ENCODE results near the gene PRDM5. TPM values are rescaled to one million over a fixed set of nuclear protein-coding genes. Genes with fewer than 3 reads are reported as not detected.

The PRDM5 gene
- total and polyA plus RNA-seq, 7 experiments from 2014 or later: 0.15 to 1.1 (median 0.54) TPM; not detected in 2

DNA sequence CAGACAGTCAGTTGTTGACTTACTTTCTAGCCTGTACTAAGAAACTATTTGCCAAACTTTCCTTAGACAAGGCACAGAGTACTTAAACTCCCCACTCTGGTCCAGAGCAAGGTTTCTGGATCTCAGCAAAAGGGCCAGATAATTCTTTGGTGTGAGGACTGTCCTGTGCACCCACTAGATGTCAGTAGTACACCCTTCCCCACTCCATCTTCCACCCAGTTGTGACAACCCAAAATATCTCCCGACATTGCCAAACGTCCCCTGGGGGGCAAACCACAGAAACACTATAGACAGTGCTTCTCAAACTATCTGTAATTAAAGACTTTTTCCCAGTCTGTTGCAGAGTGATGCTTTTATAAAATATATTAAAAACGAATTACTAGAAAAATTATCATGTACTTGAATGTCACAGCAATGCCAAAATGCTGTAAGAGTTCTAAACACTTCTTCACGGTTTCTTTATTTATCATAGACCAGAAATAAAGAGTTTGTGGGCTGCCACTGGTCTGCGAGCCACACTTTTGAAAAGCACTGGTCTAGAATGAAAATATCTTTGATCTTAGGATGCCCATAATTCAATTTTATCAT is 203.5 kb downstream of the PRDM5 start:
- ATAC-seq: peak; percentile 82
- Histone ChIP-seq H3K27me3 (ENCODE audit: control insufficient read depth in 2 of 2, insufficient read depth in 2 of 2, low read length in 2 of 2) (no peaks in the 10 kb centered on the region), H3K9me3 (ENCODE audit: control insufficient read depth in 2 of 3, low read length in 3 of 3) (no peaks in the 10 kb centered on the region), H3K4me3 (ENCODE audit: low read length) (no peak overlapping the region), H3K4me1 (ENCODE audit: control insufficient read depth in 2 of 2, insufficient read depth in 2 of 2, low read length in 2 of 2) (no peaks in the 10 kb centered on the region), H3K36me3 (ENCODE audit: control insufficient read depth in 2 of 3, insufficient read depth in 3 of 3, low read length in 3 of 3) (no peaks in the 10 kb centered on the region), H3K27ac (ENCODE audit: low read depth, low read length) (no peak overlapping the region)
- CTCF ChIA-PET: interaction anchor here (0.8 to 2.3 kb wide), 4 partner anchors 259 to 375 kb away, joined by 3 to 7 read pairs (median 4); no protein-coding TSS in a partner anchor
- H3K36me3 Mint-ChIP-seq: no peaks in the 10 kb centered on the region
- H3K27me3 Mint-ChIP-seq: peaks cover 0 to 16% (median 0%) of the 10 kb centered on the region in 5 donors
- no peak overlapping the region for H3K4me3 Mint-ChIP-seq
- H3K27ac Mint-ChIP-seq: no peak overlapping the region
- no peaks in the 10 kb centered on the region for H3K9me3 Mint-ChIP-seq
- POLR2A ChIA-PET: no interaction called here
- peak in 6 of 9 donors; percentile 6 to 40 (median 36) for DNase-seq
- H3K4me1 Mint-ChIP-seq: peaks cover 0 to 2% (median 0%) of the 10 kb centered on the region in 7 donors
- intact Hi-C loops (cut with micrococcal nuclease): loop anchor here (1.0 to 5.0 kb wide), 10 partner anchors 203 to 648 kb away; partner anchors contain the start of gene PRDM5 (in 1 of the 2)

DNA sequence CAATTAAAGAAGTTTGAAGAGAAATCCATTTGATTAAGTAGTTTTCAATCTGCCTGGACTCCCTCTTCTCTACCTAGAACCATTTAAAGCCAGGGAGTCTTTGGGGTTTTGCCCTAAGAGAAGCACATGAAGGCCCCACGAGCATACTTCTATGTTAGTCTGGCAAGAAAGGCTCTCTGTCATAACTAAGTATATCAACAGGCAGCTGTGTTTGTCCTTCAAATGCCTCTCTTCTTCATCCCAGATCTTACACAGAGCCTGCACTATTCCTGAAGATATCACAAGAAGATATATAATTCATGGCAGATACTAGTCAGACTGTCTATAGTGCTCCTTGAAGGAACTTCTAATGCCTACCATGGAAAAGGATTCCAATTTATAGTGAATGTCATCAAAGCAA is 206.2 kb downstream of the PRDM5 start:
- no peaks in the 10 kb centered on the region for H3K4me1 ChIP-seq (ENCODE audit: control insufficient read depth in 2 of 2, insufficient read depth in 2 of 2, low read length in 2 of 2)
- H3K4me3 Mint-ChIP-seq: no peak overlapping the region
- H3K27ac ChIP-seq (ENCODE audit: low read depth, low read length): no peak overlapping the region
- ChIA-PET CTCF (no interaction called here), POLR2A (no interaction called here)
- H3K36me3 Mint-ChIP-seq: no peaks in the 10 kb centered on the region
- H3K9me3 Mint-ChIP-seq: no peaks in the 10 kb centered on the region
- H3K36me3 ChIP-seq (ENCODE audit: control insufficient read depth in 2 of 3, insufficient read depth in 3 of 3, low read length in 3 of 3): no peaks in the 10 kb centered on the region
- no peak for DNase-seq
- H3K27me3 Mint-ChIP-seq: peaks cover 0 to 17% (median 5%) of the 10 kb centered on the region in 5 donors
- H3K9me3 ChIP-seq (ENCODE audit: control insufficient read depth in 2 of 3, low read length in 3 of 3): no peaks in the 10 kb centered on the region
- H3K4me1 Mint-ChIP-seq: peaks cover 0 to 2% (median 0%) of the 10 kb centered on the region in 7 donors
- no peak overlapping the region for H3K27ac Mint-ChIP-seq
- H3K27me3 ChIP-seq (ENCODE audit: control insufficient read depth in 2 of 2, insufficient read depth in 2 of 2, low read length in 2 of 2): no peaks in the 10 kb centered on the region
- H3K4me3 ChIP-seq (ENCODE audit: low read length): no peak overlapping the region
- no peak for ATAC-seq
- intact Hi-C loops (cut with micrococcal nuclease): loop anchor here in 1 of 2 donors (5.0 kb wide), 3 partner anchors 206 to 559 kb away; partner anchors contain the start of gene PRDM5

GRCh38 chr4:120714417-120715010 is 208.0 kb downstream of the PRDM5 start:
- no peaks in the 10 kb centered on the region for H3K4me1 ChIP-seq (ENCODE audit: control insufficient read depth in 2 of 2, insufficient read depth in 2 of 2, low read length in 2 of 2)
- POLR2A ChIA-PET: interaction anchor here (0.8 kb wide), 1 partner anchor 358 kb away, joined by 3 read pairs; the partner anchor contains the start of gene NDNF
- H3K9me3 ChIP-seq (ENCODE audit: control insufficient read depth in 2 of 3, low read length in 3 of 3): no peaks in the 10 kb centered on the region
- Mint-ChIP-seq H3K4me3 (no peak overlapping the region), H3K27ac (no peak overlapping the region), H3K27me3 (peaks cover 0 to 17% (median 5%) of the 10 kb centered on the region in 5 donors), H3K4me1 (peaks cover 0 to 2% (median 0%) of the 10 kb centered on the region in 7 donors), H3K36me3 (no peaks in the 10 kb centered on the region), H3K9me3 (peaks cover 0 to 4% (median 0%) of the 10 kb centered on the region in 11 donors)
- no peak overlapping the region for H3K4me3 ChIP-seq (ENCODE audit: low read length)
- H3K27ac ChIP-seq (ENCODE audit: low read depth, low read length): no peak overlapping the region
- intact Hi-C loops (cut with micrococcal nuclease): loop anchor here in 1 of 2 donors (5.0 kb wide), 3 partner anchors 208 to 557 kb away; partner anchors contain the start of gene PRDM5
- CTCF ChIA-PET: interaction anchor here (1.0 kb wide), 1 partner anchor 8 kb away, joined by 3 read pairs; no protein-coding TSS in a partner anchor
- no peak for DNase-seq
- ATAC-seq: no peak
- no peaks in the 10 kb centered on the region for H3K27me3 ChIP-seq (ENCODE audit: control insufficient read depth in 2 of 2, insufficient read depth in 2 of 2, low read length in 2 of 2)
- H3K36me3 ChIP-seq (ENCODE audit: control insufficient read depth in 2 of 3, insufficient read depth in 3 of 3, low read length in 3 of 3): no peaks in the 10 kb centered on the region

DNA sequence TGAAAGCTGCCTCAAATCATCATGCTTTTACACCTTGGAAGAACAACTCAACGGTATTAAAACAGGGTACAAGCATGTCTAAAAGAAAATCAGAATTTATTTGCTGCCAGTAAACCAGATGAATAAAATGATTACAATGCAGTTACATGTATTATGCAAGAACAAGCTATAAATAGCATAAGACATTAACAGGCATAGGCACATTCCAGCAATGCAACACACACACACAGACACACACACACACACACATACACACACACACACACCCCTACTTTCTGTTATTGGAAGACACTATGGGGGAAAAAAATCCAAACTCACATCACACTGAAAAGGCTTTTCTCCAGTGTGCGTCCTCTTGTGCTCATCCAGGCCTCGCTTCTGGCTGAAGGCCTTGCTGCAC is 212.5 kb downstream of the PRDM5 start:
- Histone ChIP-seq H3K27ac (ENCODE audit: low read depth, low read length) (no peak overlapping the region), H3K36me3 (ENCODE audit: control insufficient read depth in 2 of 3, insufficient read depth in 3 of 3, low read length in 3 of 3) (no peaks in the 10 kb centered on the region), H3K4me3 (ENCODE audit: low read length) (no peak overlapping the region), H3K4me1 (ENCODE audit: control insufficient read depth in 2 of 2, insufficient read depth in 2 of 2, low read length in 2 of 2) (no peaks in the 10 kb centered on the region), H3K27me3 (ENCODE audit: control insufficient read depth in 2 of 2, insufficient read depth in 2 of 2, low read length in 2 of 2) (no peaks in the 10 kb centered on the region), H3K9me3 (ENCODE audit: control insufficient read depth in 2 of 3, low read length in 3 of 3) (no peaks in the 10 kb centered on the region)
- H3K27me3 Mint-ChIP-seq: peaks cover 4 to 13% (median 8%) of the 10 kb centered on the region in 5 donors
- peaks cover 0 to 9% (median 0%) of the 10 kb centered on the region in 11 donors for H3K9me3 Mint-ChIP-seq
- H3K4me3 Mint-ChIP-seq: no peak overlapping the region
- peaks cover 0 to 4% (median 0%) of the 10 kb centered on the region in 5 donors for H3K36me3 Mint-ChIP-seq
- ChIA-PET POLR2A (no interaction called here), CTCF (no interaction called here)
- H3K4me1 Mint-ChIP-seq: no peaks in the 10 kb centered on the region
- H3K27ac Mint-ChIP-seq: no peak overlapping the region
- no peak for DNase-seq
- no peak for ATAC-seq
- intact Hi-C loops (cut with micrococcal nuclease): no loop called here

DNA sequence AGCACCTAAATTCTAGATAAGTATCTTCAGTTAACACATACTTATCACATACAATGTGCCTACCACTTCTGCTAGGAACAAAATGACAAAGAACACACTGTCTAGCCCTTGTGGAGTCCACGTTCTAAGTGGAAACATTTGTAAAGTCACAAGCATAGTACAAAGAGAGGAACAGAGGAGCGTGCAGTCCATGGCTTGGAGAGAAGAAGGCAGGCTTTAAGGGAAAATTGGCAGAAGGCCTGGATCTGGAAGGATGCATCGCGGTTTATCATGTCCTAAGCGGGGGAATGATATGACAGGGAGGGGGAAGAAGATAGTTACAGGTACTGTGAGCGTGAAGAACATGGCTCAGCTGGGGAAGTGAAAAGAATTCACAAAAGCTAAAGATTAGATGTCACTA is 218.0 kb downstream of the PRDM5 start:
- H3K27ac ChIP-seq (ENCODE audit: low read depth, low read length): no peak overlapping the region
- no peaks in the 10 kb centered on the region for H3K4me1 ChIP-seq (ENCODE audit: control insufficient read depth in 2 of 2, insufficient read depth in 2 of 2, low read length in 2 of 2)
- intact Hi-C loops (cut with micrococcal nuclease): no loop called here
- CTCF ChIA-PET: no interaction called here
- H3K36me3 Mint-ChIP-seq: peaks cover 0 to 7% (median 0%) of the 10 kb centered on the region in 5 donors
- no peak overlapping the region for H3K4me3 ChIP-seq (ENCODE audit: low read length)
- no peaks in the 10 kb centered on the region for H3K9me3 ChIP-seq (ENCODE audit: control insufficient read depth in 2 of 3, low read length in 3 of 3)
- peaks cover 2 to 30% (median 9%) of the 10 kb centered on the region in 5 donors for H3K27me3 Mint-ChIP-seq
- H3K4me1 Mint-ChIP-seq: no peaks in the 10 kb centered on the region
- no peaks in the 10 kb centered on the region for H3K36me3 ChIP-seq (ENCODE audit: control insufficient read depth in 2 of 3, insufficient read depth in 3 of 3, low read length in 3 of 3)
- ATAC-seq (no peak), DNase-seq (no peak)
- H3K9me3 Mint-ChIP-seq: peaks cover 0 to 9% (median 0%) of the 10 kb centered on the region in 11 donors
- no peaks in the 10 kb centered on the region for H3K27me3 ChIP-seq (ENCODE audit: control insufficient read depth in 2 of 2, insufficient read depth in 2 of 2, low read length in 2 of 2)
- POLR2A ChIA-PET: no interaction called here
- no peak overlapping the region for H3K27ac Mint-ChIP-seq
- H3K4me3 Mint-ChIP-seq: no peak overlapping the region

DNA sequence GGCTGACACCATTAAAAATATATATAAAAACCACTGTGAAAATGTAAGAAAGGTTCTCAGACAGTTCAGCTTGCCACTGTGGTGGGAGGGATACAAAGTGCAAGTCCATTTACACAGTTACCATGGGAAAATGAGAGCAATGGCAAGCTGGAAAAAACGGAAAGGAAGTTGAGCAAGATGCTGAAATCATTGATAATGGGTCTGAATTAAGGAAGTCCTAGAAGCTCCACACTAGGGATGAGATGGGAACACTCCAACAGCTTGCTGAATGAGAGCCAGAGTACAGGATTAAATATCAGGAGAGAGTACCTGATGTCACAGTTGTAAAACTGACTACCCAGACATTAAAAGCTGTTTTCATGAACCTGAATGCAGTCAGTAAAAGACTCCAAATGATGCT is 218.6 kb downstream of the PRDM5 start:
- Histone ChIP-seq H3K27ac (ENCODE audit: low read depth, low read length) (no peak overlapping the region), H3K27me3 (ENCODE audit: control insufficient read depth in 2 of 2, insufficient read depth in 2 of 2, low read length in 2 of 2) (no peaks in the 10 kb centered on the region), H3K9me3 (ENCODE audit: control insufficient read depth in 2 of 3, low read length in 3 of 3) (no peaks in the 10 kb centered on the region), H3K4me1 (ENCODE audit: control insufficient read depth in 2 of 2, insufficient read depth in 2 of 2, low read length in 2 of 2) (no peaks in the 10 kb centered on the region), H3K36me3 (ENCODE audit: control insufficient read depth in 2 of 3, insufficient read depth in 3 of 3, low read length in 3 of 3) (no peaks in the 10 kb centered on the region), H3K4me3 (ENCODE audit: low read length) (no peak overlapping the region)
- no peaks in the 10 kb centered on the region for H3K4me1 Mint-ChIP-seq
- ATAC-seq (no peak), DNase-seq (no peak)
- H3K27me3 Mint-ChIP-seq: peaks cover 2 to 30% (median 9%) of the 10 kb centered on the region in 5 donors
- peaks cover 0 to 9% (median 0%) of the 10 kb centered on the region in 11 donors for H3K9me3 Mint-ChIP-seq
- POLR2A ChIA-PET: no interaction called here
- no peak overlapping the region for H3K27ac Mint-ChIP-seq
- peaks cover 0 to 7% (median 0%) of the 10 kb centered on the region in 5 donors for H3K36me3 Mint-ChIP-seq
- H3K4me3 Mint-ChIP-seq: no peak overlapping the region
- CTCF ChIA-PET: no interaction called here
- intact Hi-C loops (cut with micrococcal nuclease): no loop called here

Measured in naive thymus-derived CD4-positive, alpha-beta T cell (primary cell).